Middle frontal gyrus (tissue), 1 donor: Measurements from ENCODE around the gene DTWD2.
"Not testable (repeated sequence)": the region's sequence is repeated elsewhere in the genome, so short reads cannot be mapped to it uniquely, and the experiment has no call there.

Experiments used
- DNase-seq: peaks from one replicate; pipeline ENCODE4 v3.0.0-alpha.2; 2015; ENCODE audit warnings: low spot score; ENCODE audit errors: extremely low spot score

DTWD2 gene

DNA sequence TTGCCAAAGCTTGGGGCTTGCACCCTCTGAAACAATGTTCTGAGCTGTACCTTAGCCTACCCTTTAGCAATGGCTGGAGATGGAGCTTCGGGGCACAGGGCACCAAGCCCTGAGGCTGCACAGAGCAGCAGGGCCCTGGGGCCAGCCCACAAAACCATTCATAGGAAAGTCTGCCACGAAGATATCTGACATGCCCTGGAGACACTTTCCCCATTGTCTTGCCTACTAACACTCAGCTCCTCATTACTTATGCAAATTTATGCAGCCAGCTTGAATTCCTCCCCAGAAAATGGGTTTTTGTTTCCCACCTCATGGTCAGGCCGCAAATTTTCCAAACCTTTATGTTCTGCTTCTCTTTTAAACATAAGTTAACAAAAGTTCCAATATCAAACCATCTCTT, 105.7 kb downstream of the DTWD2 start:
- DNase-seq, result no peak

DNA sequence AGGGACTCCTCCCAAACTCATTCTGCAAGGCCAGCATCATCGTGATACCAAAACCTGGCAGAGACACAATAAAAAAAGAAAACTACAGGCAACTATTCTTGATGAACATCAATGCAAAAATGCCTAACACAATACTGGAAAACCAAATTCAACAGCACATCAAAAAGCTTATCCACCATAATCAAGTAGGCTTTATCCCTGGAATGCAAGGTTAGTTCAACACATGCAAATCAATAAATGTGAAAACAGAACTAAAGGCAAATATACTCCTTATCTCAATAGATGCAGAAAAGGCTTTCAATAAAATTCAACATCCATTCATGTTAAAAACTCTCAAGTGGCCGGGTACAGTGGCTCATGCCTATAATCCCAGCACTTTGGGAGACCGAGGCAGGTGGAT, 111.5 kb downstream of the DTWD2 start:
- DNase-seq, result not testable (repeated sequence)

DNA sequence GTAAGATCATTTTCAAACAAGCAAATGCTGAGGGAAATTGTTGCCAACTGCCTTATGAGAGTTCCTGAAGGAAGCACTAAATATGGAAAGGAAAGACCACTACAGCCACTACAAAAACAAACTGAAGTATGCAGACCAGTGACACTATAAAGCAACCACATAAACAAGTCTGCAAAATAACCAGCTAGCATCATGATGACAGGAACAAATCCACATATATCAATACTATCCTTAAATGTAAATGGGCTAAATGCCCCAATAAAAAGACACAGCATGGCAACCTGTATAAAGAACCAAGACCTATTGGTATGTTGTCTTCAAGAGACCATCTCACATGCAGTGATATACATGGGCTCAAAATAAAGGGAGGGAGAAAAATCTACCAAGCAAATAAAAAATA, 113.2 kb downstream of the DTWD2 start:
- DNase-seq, result no peak

DNA sequence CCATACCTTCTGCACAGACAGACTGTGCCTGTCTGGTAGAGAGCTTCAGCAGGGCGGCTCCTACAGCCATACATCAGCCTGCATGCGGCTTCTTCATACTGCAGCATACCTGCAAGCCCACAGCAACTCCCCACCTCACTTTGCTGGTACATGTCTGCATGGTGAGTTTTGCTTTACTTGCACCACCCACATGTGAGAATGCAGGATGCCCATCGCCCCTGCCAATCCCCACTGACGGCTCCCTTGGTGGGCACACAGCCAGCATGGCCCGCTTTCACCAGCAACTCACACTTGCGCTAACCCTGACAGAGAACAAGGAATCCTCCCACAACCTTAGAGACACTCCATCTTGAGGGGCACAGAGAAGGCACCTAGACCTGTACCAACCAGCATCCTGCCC, 114.9 kb downstream of the DTWD2 start:
- no peak for DNase-seq

GRCh38 chr5:118863345-118863744, 125.0 kb downstream of the DTWD2 start:
- no peak for DNase-seq

DNA sequence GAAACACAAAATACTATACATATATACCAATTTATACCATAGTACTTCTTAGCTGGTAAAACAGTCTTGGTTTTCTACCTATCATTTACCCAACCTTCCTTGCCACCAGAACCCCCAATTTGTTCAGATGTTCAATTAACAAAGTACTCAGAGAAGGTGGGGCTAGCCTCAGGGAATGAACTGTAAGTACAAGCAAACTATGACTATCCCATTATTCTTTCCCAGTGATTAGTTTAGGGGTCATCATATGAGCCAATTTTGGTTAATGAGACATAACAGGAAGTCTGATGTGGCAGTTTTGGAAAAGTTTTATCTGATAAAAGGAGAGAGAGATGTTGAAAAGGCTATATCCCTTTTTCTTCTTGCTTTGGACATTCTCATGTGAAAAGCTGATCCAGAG, 125.8 kb downstream of the DTWD2 start:
- no peak for DNase-seq

DNA sequence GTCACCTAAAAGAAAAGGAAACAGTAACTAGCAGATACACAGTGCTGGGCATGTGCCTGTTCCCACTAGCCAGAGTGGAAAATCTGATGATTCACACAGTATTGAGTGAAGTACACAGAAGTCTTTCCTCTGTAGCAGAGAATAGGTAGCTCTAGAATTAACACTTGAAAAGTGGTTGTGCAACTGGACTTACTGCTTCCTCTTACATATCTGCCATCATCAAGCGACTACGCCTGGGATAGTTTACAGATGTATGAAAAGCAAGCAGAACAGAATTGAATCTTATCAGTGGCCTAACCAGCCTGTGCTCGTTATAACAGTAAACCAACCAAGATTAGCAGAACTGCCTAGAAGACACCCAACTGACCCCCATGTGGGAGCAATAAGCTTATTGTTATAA, 130.6 kb downstream of the DTWD2 start:
- DNase-seq, result no peak

DNA sequence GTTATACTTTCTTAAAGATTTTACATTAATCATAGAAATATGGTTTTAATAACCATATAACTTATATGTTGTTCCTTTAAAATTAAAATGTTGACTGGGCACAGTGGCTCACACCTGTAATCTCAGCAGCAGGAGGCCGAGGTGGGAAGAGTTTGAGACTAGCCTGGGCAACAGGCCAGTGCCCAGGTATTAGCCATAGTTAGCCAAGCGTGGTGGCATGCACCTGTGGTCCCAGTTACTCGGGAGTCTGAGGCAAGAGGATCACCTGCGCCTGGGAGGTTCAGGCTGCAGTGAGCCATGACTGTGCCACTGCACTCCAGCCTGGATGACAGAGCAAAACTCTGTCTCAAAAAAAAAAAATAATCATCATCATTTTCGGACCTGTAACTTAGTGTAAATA, 133.5 kb downstream of the DTWD2 start:
- DNase-seq, result no peak

DNA sequence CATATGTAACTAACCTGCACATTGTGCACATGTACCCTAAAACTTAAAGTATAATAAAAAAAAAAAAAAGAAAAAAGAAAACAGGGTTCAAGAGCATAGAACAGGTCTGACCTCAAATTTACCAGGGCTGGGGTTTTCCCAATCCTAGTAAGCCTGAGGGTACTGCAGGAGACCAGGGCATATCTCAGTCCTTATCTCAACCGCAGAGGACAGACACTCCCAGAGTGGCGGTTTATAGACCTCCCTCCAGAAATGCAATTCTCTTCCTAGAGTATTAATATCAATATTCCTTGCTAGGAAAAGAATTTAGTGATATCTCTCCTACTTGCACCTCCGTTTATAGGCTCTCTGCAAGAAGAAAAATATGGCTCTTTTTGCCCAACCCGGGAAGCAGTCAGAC, 136.6 kb downstream of the DTWD2 start:
- DNase-seq, result not testable (repeated sequence)

GRCh38 chr5:118849507-118849906, 138.8 kb downstream of the DTWD2 start:
- DNase-seq, result not testable (repeated sequence)

DNA sequence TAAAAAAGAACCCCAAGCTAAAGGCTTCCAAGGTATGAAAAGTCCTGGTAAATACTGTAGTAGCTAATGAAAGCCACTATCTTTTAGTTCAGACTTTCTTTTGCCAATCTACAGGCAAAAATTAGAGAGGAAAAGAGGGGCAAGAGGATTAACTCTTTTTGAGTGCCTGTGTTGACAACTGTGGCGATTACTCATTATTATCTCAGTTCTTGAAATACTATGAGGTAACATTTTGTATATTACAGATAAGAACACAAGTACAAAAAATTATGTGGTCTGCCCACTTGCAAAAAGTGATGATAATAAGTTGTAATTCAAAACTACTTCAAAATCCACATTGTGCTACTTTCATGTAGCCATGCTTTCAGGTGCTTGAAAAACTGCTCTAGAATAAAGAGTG, 144.0 kb downstream of the DTWD2 start:
- no peak for DNase-seq

- DNase-seq, result no peak
Observed at GRCh38 chr5:118834710-118835109, 153.6 kb downstream of the DTWD2 start.

DNA sequence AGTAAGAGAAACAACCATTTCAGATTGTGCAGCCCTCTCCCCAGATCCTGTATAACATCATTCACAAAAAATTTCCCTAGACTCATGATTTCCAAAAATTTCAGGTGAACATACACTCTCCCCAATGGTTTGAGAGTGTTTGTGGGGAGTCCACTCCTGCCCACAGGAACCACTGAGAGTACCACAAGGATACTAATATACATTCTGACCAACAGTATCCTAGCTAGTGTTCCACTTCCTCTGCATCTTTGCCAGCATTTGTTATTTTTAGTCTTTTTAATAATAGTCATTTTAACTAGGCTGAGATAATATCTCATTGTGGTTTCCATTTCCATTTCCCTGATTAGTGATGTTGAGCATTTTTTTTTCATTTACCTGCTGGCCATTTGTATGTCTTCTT, 155.4 kb downstream of the DTWD2 start:
- DNase-seq, result no peak

- no peak for DNase-seq
Observed at GRCh38 chr5:118825226-118825625, 163.1 kb downstream of the DTWD2 start.

DNA sequence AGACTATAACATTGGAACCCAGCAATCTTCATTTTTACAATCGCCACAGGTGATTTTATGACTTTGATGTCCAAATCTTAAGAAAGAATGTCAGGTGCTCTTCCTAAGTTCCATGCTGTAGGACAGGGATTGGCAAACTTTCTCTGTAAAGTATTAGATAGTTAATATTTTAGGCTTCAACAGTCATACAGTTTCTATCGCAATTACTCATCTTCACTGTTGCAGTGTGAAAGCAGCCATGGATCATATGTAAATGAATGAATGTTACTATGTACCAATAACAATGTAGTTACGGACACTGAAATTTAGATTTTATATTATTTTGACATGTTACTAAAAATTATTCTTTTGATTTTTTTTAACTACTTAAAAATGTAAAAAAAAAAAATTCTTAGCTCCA, 169.7 kb downstream of the DTWD2 start:
- DNase-seq, result no peak

GRCh38 chr5:118808441-118808840, 179.9 kb downstream of the DTWD2 start:
- DNase-seq, result no peak

- no peak for DNase-seq
Observed at GRCh38 chr5:118806571-118806970, 181.8 kb downstream of the DTWD2 start.

DNA sequence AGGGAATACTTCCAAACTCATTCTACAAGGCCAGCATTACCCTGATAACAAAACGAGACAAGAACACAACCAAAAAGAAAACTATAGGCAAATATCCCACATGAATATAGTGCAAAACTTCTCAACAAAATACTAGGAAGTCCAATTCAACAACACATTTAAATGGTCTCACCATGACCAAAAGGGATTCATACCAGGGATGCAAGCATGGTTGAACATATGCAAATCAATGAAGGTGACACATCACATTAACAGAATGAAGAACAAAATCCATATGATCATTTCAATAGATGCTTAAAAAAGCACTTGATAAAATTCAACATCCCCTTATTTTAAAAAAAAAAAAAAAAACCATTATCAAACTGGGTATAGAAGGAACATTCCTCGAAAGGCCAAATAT, 186.0 kb downstream of the DTWD2 start:
- DNase-seq, result no peak

- DNase-seq, result no peak
Observed at GRCh38 chr5:118796081-118796480, 192.3 kb downstream of the DTWD2 start.

GRCh38 chr5:118794281-118794680, 194.1 kb downstream of the DTWD2 start:
- DNase-seq, result no peak

- DNase-seq, result no peak
Observed at GRCh38 chr5:118793652-118794051, 194.7 kb downstream of the DTWD2 start.

DNA sequence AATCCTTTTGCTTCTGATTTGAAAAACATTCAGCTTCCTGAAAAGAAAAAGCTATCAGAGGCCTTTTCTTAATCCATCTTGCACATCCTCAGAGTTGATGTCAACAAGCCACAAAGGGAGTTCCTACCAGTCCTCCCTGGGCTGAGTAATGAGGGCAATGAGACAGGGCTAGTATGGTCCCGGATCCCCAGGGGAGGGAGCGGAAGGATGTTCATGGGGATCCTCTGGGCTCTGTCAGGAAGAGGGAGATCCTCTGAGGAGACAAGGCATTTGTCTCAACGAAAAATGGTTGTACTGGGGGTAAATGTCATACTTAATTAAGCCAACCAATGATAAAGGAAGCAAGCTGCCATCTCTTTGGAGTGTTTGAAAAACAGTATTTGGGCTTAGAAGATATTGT, 195.3 kb downstream of the DTWD2 start:
- no peak for DNase-seq

DNA sequence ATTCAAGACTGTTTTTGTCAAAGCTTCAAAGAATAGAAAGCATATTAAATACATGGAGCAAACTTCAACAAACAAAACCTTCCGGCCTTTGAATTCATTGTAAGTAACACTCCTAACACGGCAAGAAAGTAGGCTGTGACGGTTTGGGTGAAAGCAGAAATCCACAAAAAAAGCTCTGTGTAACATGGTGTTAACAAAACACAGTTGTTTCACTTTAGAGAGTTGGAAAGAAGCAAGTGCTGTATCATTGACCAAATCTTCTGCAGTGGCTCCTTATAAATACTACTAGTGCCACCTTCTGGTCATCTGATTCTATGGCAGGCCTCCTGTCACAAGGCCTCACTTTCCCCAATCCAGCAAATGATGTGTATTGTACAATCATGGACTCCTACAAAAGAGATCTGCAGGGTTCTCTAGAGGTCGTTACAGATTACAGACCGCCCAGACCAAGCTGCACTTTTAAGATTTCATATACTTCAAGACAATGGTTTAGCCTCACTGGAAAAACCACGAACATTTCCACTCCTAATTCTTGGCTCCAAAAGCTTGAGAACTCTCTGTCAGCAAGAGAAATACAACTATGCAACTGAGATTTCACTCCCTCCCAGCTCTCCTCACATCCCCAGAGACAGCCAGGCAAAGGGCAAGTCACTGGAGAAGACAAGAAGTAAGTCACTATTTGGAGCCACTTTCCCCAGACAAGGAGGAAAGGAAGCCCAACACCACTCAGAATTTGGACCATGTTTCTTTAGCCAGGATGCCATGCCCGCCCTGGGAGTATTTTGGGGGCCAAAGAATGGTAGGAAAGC, 196.2 kb downstream of the DTWD2 start:
- DNase-seq, result peak; percentile 75

DNA sequence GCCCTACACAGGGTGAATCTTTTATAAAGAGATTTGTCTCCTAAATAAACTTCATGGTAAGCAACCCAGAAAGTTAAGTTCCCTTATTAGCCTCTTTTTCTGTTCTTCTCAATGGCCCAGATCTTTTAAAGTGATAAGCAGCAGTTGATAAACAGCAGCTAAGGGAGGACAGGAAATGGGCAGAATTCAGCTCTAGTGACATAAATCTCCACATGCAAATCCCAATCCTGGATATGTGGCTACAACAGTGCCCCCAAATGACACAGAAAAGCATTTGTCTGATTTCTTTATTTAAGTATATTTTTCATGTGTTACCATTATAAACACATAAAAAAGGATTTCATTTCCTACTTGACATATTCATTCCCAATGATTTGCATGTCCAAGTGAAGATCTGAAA, 199.0 kb downstream of the DTWD2 start:
- DNase-seq, result no peak
